Subcutaneous abdominal adipose tissue (tissue), 5 donors: ENCODE results near the gene RTEL1.
A peak's percentile ranks its signal among the peaks of the same experiment; 100 is the strongest.
"Not testable (repeated sequence)": the region's sequence is repeated elsewhere in the genome, so short reads cannot be mapped to it uniquely, and the experiment has no call there.

Source experiments
- H3K27ac ChIP-seq: one replicate; pipeline ENCODE4 v1.7.0; 2013; ENCODE audit warnings: low read depth, mild to moderate bottlenecking, inconsistent platforms, low read length, moderate library complexity
- H3K27me3 ChIP-seq, 5 donors: one replicate each; pipeline ENCODE4 v1.7.0; 2013; ENCODE audit warnings: low read length in 5 of 5, inconsistent platforms in 1 of 5; ENCODE audit not compliant: control insufficient read depth in 5 of 5, insufficient read depth in 4 of 5
- H3K36me3 ChIP-seq, 5 donors: one replicate each; pipeline ENCODE4 v1.7.0; 2013; ENCODE audit warnings: low read length in 5 of 5; ENCODE audit not compliant: control insufficient read depth in 5 of 5, insufficient read depth in 5 of 5
- H3K4me1 ChIP-seq, 5 donors: one replicate each; pipeline ENCODE4 v1.7.0; 2013; ENCODE audit warnings: low read length in 5 of 5, mild to moderate bottlenecking in 3 of 5, moderate library complexity in 1 of 5; ENCODE audit not compliant: control insufficient read depth in 5 of 5, insufficient read depth in 5 of 5
- H3K4me3 ChIP-seq, 5 donors: one replicate each; pipeline ENCODE4 v1.7.0; 2013; ENCODE audit warnings: low read length in 5 of 5, low read depth in 1 of 5
- H3K9ac ChIP-seq, 5 donors: one replicate each; pipeline ENCODE4 v1.7.0; 2013; ENCODE audit warnings: low read length in 5 of 5, mild to moderate bottlenecking in 4 of 5, moderate library complexity in 3 of 5
- H3K9me3 ChIP-seq, 5 donors: one replicate each; pipeline ENCODE4 v1.7.0; 2013; ENCODE audit warnings: low read length in 5 of 5; ENCODE audit not compliant: control insufficient read depth in 5 of 5
- donor health status: healthy.
- donor health status: healthy.
- donor health status: healthy.
- donor health status: healthy.
- donor health status: healthy.

The RTEL1 gene

GRCh38 chr20:63657937-63658748 is at the start of gene RTEL1:
Gene RTEL1, plus strand, starts transcription at chr20:63658312. Its CDS starts 1,091 bp downstream, at chr20:63659403.
- peak within 1 kb of the TSS; percentile 3 to 91 (median 90) for H3K9ac ChIP-seq
- no peaks in the 10 kb centered on the region for H3K9me3 ChIP-seq
- peak within 1 kb of the TSS; percentile 78 to 86 (median 82) for H3K4me3 ChIP-seq
- H3K4me1 ChIP-seq = peaks cover 6 to 33% (median 31%) of the 10 kb centered on the region in 5 donors
- H3K27me3 ChIP-seq = peaks cover 0 to 9% (median 0%) of the 10 kb centered on the region in 5 donors
- peak within 1 kb of the TSS; percentile 92 for H3K27ac ChIP-seq
- H3K36me3 ChIP-seq = peaks cover 0 to 28% (median 26%) of the 10 kb centered on the region in 5 donors

GRCh38 chr20:63610581-63611435 is 47.3 kb upstream of the RTEL1 start:
- Histone ChIP-seq H3K36me3 (peaks cover 0 to 10% (median 5%) of the 10 kb centered on the region in 5 donors), H3K9me3 (no peaks in the 10 kb centered on the region), H3K27ac (no peak overlapping the region), H3K4me3 (no peak overlapping the region), H3K4me1 (peaks cover 0 to 8% (median 3%) of the 10 kb centered on the region in 5 donors), H3K9ac (no peak overlapping the region), H3K27me3 (no peaks in the 10 kb centered on the region)

GRCh38 chr20:63611646-63612045 is 46.5 kb upstream of the RTEL1 start:
- peaks cover 0 to 6% (median 1%) of the 10 kb centered on the region in 5 donors for H3K4me1 ChIP-seq
- H3K27me3 ChIP-seq = no peaks in the 10 kb centered on the region
- H3K9me3 ChIP-seq = no peaks in the 10 kb centered on the region
- no peak overlapping the region for H3K9ac ChIP-seq
- no peak overlapping the region for H3K4me3 ChIP-seq
- H3K36me3 ChIP-seq = peaks cover 0 to 15% (median 9%) of the 10 kb centered on the region in 5 donors
- H3K27ac ChIP-seq = no peak overlapping the region

GRCh38 chr20:63612276-63612931 is 45.7 kb upstream of the RTEL1 start:
- Histone ChIP-seq H3K9ac (peak overlapping the region in 1 of 5 donors; percentile 14), H3K9me3 (no peaks in the 10 kb centered on the region), H3K4me1 (peaks cover 0 to 4% (median 0%) of the 10 kb centered on the region in 5 donors), H3K4me3 (no peak overlapping the region), H3K36me3 (peaks cover 0 to 22% (median 16%) of the 10 kb centered on the region in 5 donors), H3K27me3 (no peaks in the 10 kb centered on the region), H3K27ac (no peak overlapping the region)

GRCh38 chr20:63613863-63614594 is 44.1 kb upstream of the RTEL1 start:
- H3K9me3 ChIP-seq, H3K27me3 ChIP-seq, H3K27ac ChIP-seq, H3K4me1 ChIP-seq, H3K4me3 ChIP-seq, H3K9ac ChIP-seq: not testable (repeated sequence)
- peaks cover 0 to 38% (median 31%) of the 10 kb centered on the region in 5 donors for H3K36me3 ChIP-seq

GRCh38 chr20:63617092-63617875 is 40.8 kb upstream of the RTEL1 start:
- Histone ChIP-seq H3K27me3 (no peaks in the 10 kb centered on the region), H3K9ac (no peak overlapping the region), H3K4me1 (no peaks in the 10 kb centered on the region), H3K9me3 (no peaks in the 10 kb centered on the region), H3K27ac (no peak overlapping the region), H3K4me3 (no peak overlapping the region), H3K36me3 (peaks cover 0 to 45% (median 38%) of the 10 kb centered on the region in 5 donors)

- H3K27ac ChIP-seq = no peak overlapping the region
- no peak overlapping the region for H3K9ac ChIP-seq
- peaks cover 0 to 45% (median 38%) of the 10 kb centered on the region in 5 donors for H3K36me3 ChIP-seq
- H3K4me3 ChIP-seq = no peak overlapping the region
- no peaks in the 10 kb centered on the region for H3K27me3 ChIP-seq
- no peaks in the 10 kb centered on the region for H3K4me1 ChIP-seq
- H3K9me3 ChIP-seq = no peaks in the 10 kb centered on the region
Observed at GRCh38 chr20:63617876-63618265, 40.2 kb upstream of the RTEL1 start.

GRCh38 chr20:63618291-63618980 is 39.7 kb upstream of the RTEL1 start:
- no peak overlapping the region for H3K9ac ChIP-seq
- no peaks in the 10 kb centered on the region for H3K27me3 ChIP-seq
- H3K4me3 ChIP-seq = no peak overlapping the region
- no peak overlapping the region for H3K27ac ChIP-seq
- peaks cover 0 to 45% (median 38%) of the 10 kb centered on the region in 5 donors for H3K36me3 ChIP-seq
- no peaks in the 10 kb centered on the region for H3K9me3 ChIP-seq
- H3K4me1 ChIP-seq = no peaks in the 10 kb centered on the region
